Stimulated activated naive B cell treated with anti-CD40 and anti-IgM and Interleukin-4, amounts not matched to agents 10 μg/mL and 1 μg/mL and 100 μg/mL, for 72 hours (primary cell): ENCODE data around the gene GDPD1.
A peak's percentile ranks its signal among the peaks of the same experiment; 100 is the strongest.
"Not testable (repeated sequence)": the region's sequence is repeated elsewhere in the genome, so short reads cannot be mapped to it uniquely, and the experiment has no call there.

Source experiments
- ATAC-seq, 2 donors: fragments of 150-1000 bp; cut with Tn5 transposase; replicated peaks; 2 replicates each; pipeline ENCODE4 v1.10.0; 2021; ENCODE audit warnings: moderate library complexity in 1 of 2
- DNase-seq: peaks from one replicate; pipeline ENCODE4 v3.0.0; 2021
- H3K27ac Mint-ChIP-seq: one replicate; pipeline ENCODE4 v1.8.0; 2022; ENCODE audit warnings: mild to moderate bottlenecking, mixed read lengths
- H3K27me3 Mint-ChIP-seq, 2 donors: one replicate each; pipeline ENCODE4 v1.8.0; 2022; ENCODE audit warnings: mixed read lengths in 2 of 2
- H3K36me3 Mint-ChIP-seq, 2 donors: one replicate each; pipeline ENCODE4 v1.8.0; 2022; ENCODE audit warnings: mixed read lengths in 2 of 2, mild to moderate bottlenecking in 1 of 2
- H3K4me1 Mint-ChIP-seq, 2 donors: one replicate each; pipeline ENCODE4 v1.8.0; 2022; ENCODE audit warnings: mixed read lengths in 2 of 2, mild to moderate bottlenecking in 1 of 2
- H3K4me3 Mint-ChIP-seq, 2 donors: one replicate each; pipeline ENCODE4 v1.8.0; 2022; ENCODE audit warnings: mild to moderate bottlenecking in 2 of 2, mixed read lengths in 2 of 2, moderate library complexity in 1 of 2
- H3K9me3 Mint-ChIP-seq, 2 donors: one replicate each; pipeline ENCODE4 v1.8.0; 2022; ENCODE audit warnings: mixed read lengths in 2 of 2, mild to moderate bottlenecking in 1 of 2

GDPD1 gene

DNA sequence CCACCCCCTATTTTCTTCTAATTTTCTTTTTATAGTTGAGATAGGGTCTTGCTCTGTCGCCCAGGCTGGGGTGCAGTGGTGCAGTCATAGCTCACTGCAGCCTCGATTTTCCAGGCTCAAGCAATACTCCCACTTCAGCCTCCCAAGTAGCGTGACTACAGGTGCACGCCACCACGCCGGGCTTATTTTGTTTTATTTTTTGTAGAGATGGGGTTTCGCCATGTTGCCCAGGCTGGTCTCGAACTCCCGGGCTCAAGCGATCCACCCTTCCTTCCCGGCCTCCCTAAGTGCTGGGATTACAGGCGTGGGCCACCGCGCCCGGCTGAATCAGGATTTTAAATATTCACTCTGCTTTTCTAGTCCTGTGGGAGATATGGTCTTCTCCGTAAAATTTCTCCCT lies 941 bp upstream of the GDPD1 start:
- no peak overlapping the region for H3K27ac Mint-ChIP-seq

DNA sequence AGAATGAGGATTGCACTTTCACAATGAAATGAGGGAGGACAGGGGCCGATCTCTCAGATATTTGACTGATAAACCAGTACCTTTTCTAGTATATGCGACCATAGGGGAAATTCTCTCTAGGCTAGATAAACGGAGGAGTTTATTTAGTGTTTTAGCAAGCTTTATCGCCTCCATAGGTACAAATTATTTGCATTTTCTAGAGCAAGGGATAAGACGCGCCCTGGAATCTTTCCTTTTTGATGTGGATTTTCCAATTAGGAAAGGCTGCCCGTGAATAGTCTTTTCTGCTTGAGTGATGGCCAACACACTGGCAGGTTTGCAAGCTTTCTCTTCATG lies 351 bp upstream of the GDPD1 start:
- H3K4me3 Mint-ChIP-seq, result peak overlapping the region; percentile 93 to 99
- H3K27me3 Mint-ChIP-seq, result no peaks in the 10 kb centered on the region
- peak overlapping the region; percentile 94 for H3K27ac Mint-ChIP-seq
- DNase-seq, result no peak
- peaks cover 0 to 4% of the 10 kb centered on the region in 2 donors for H3K36me3 Mint-ChIP-seq
- no peaks in the 10 kb centered on the region for H3K9me3 Mint-ChIP-seq
- no peak for ATAC-seq
- peaks cover 5 to 11% of the 10 kb centered on the region in 2 donors for H3K4me1 Mint-ChIP-seq

More for the DNA sequence above, 941 bp upstream of the GDPD1 start:
- ATAC-seq (no peak), DNase-seq (no peak)
- Mint-ChIP-seq H3K36me3 (peaks cover 0 to 4% of the 10 kb centered on the region in 2 donors), H3K4me3 (peak overlapping the region in 1 of 2 donors; percentile 32), H3K27me3 (no peaks in the 10 kb centered on the region), H3K4me1 (peaks cover 5 to 11% of the 10 kb centered on the region in 2 donors), H3K9me3 (no peaks in the 10 kb centered on the region)

DNA sequence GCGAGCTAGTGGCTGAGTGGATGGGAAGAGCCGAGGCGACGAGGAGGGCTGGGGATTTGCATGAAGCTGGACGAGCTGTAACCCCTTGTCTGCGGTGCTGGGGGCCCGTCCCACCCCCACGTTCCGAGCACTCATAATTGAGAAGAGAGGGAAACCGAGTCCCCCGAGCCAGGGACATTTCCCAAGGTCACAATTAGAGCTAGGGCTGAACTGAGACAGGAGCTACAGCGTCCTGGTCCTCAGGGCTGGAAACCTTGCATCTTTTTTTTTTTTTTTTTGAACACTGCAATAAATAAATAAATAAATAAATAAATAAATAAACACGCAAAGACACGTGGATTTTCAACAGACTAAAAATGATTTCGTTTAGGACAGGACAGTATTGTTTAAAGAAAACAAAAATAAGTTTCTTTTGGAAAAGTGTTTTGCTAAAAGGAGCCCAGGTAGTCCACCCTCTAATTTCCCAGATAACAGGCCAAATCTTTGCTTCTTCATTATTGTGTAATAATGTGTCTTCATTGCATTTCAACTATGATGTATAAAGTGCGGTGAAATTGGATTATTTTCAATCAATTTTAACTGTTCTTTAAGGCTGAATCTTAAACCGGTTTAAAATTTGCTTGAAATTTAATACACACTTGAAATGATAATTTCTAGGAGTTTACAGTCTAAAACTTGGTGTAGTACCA lies 992 bp downstream of the GDPD1 start:
- H3K4me1 Mint-ChIP-seq, result peaks cover 5 to 11% of the 10 kb centered on the region in 2 donors
- peaks cover 0 to 3% of the 10 kb centered on the region in 2 donors for H3K36me3 Mint-ChIP-seq
- ATAC-seq (no peak), DNase-seq (no peak)
- peak overlapping the region; percentile 93 to 99 for H3K4me3 Mint-ChIP-seq
- H3K27ac Mint-ChIP-seq, result peak overlapping the region; percentile 94
- no peaks in the 10 kb centered on the region for H3K9me3 Mint-ChIP-seq
- H3K27me3 Mint-ChIP-seq, result no peaks in the 10 kb centered on the region

- no peak for DNase-seq
- Mint-ChIP-seq H3K4me3 (no peak overlapping the region), H3K4me1 (peaks cover 5 to 11% of the 10 kb centered on the region in 2 donors), H3K27me3 (no peaks in the 10 kb centered on the region), H3K36me3 (peaks cover 0 to 3% of the 10 kb centered on the region in 2 donors), H3K9me3 (no peaks in the 10 kb centered on the region), H3K27ac (no peak overlapping the region)
- ATAC-seq, result no peak
Measured at GRCh38 chr17:59223813-59224212, 3.5 kb downstream of the GDPD1 start.

GRCh38 chr17:59228588-59228987 lies 8.3 kb downstream of the GDPD1 start:
- not testable (repeated sequence) for H3K36me3 Mint-ChIP-seq, H3K9me3 Mint-ChIP-seq, H3K27me3 Mint-ChIP-seq, H3K27ac Mint-ChIP-seq, DNase-seq, H3K4me3 Mint-ChIP-seq, ATAC-seq, H3K4me1 Mint-ChIP-seq

- ATAC-seq, result no peak
- DNase-seq, result no peak
- Mint-ChIP-seq H3K4me1 (no peaks in the 10 kb centered on the region), H3K27ac (no peak overlapping the region), H3K36me3 (peaks cover 0 to 1% of the 10 kb centered on the region in 2 donors), H3K27me3 (no peaks in the 10 kb centered on the region), H3K4me3 (no peak overlapping the region), H3K9me3 (no peaks in the 10 kb centered on the region)
Measured at GRCh38 chr17:59230764-59231163, 10.5 kb downstream of the GDPD1 start.

GRCh38 chr17:59234631-59235030 lies 14.3 kb downstream of the GDPD1 start:
- H3K36me3 Mint-ChIP-seq, result peaks cover 0 to 1% of the 10 kb centered on the region in 2 donors
- DNase-seq (no peak), ATAC-seq (no peak)
- H3K9me3 Mint-ChIP-seq, result no peaks in the 10 kb centered on the region
- H3K27me3 Mint-ChIP-seq, result no peaks in the 10 kb centered on the region
- no peaks in the 10 kb centered on the region for H3K4me1 Mint-ChIP-seq
- no peak overlapping the region for H3K4me3 Mint-ChIP-seq
- no peak overlapping the region for H3K27ac Mint-ChIP-seq

- no peaks in the 10 kb centered on the region for H3K9me3 Mint-ChIP-seq
- ATAC-seq, result no peak
- DNase-seq, result no peak
- H3K36me3 Mint-ChIP-seq, result no peaks in the 10 kb centered on the region
- no peaks in the 10 kb centered on the region for H3K4me1 Mint-ChIP-seq
- no peaks in the 10 kb centered on the region for H3K27me3 Mint-ChIP-seq
- H3K4me3 Mint-ChIP-seq, result no peak overlapping the region
- no peak overlapping the region for H3K27ac Mint-ChIP-seq
Measured at GRCh38 chr17:59238906-59239305, 18.6 kb downstream of the GDPD1 start.

DNA sequence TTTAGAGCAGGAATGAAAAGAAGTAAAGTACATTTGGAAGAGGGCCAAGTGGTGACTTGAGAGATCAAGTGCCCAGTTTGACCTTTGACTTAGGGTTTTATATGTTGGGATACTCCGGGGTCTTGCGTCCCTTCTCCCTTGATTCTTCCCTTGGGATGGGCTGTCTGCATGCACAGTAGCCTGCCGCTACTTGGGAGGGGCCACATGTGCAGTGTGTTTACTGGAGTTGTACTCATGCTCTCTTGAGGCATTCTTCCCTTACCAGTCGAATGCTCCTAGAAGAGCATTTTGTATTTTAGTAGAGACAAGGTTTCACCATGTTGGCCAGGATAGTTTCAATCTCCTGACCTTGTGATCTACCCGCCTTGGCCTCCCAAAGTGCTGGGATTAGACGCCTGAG lies 23.8 kb downstream of the GDPD1 start:
- Mint-ChIP-seq H3K27me3 (no peaks in the 10 kb centered on the region), H3K4me3 (no peak overlapping the region), H3K4me1 (no peaks in the 10 kb centered on the region), H3K9me3 (no peaks in the 10 kb centered on the region), H3K36me3 (no peaks in the 10 kb centered on the region), H3K27ac (no peak overlapping the region)
- ATAC-seq, result no peak
- DNase-seq, result no peak

GRCh38 chr17:59254742-59255141 lies 34.4 kb downstream of the GDPD1 start:
- no peaks in the 10 kb centered on the region for H3K27me3 Mint-ChIP-seq

GRCh38 chr17:59257101-59257500 lies 36.8 kb downstream of the GDPD1 start:
- Mint-ChIP-seq H3K4me3 (no peak overlapping the region), H3K27me3 (no peaks in the 10 kb centered on the region), H3K4me1 (no peaks in the 10 kb centered on the region), H3K9me3 (no peaks in the 10 kb centered on the region), H3K27ac (no peak overlapping the region), H3K36me3 (no peaks in the 10 kb centered on the region)
- ATAC-seq (no peak), DNase-seq (no peak)

More at GRCh38 chr17:59254742-59255141, 34.4 kb downstream of the GDPD1 start:
- H3K36me3 Mint-ChIP-seq, result no peaks in the 10 kb centered on the region
- no peak for ATAC-seq
- DNase-seq, result no peak
- H3K27ac Mint-ChIP-seq, result no peak overlapping the region
- H3K9me3 Mint-ChIP-seq, result no peaks in the 10 kb centered on the region
- no peak overlapping the region for H3K4me3 Mint-ChIP-seq
- H3K4me1 Mint-ChIP-seq, result no peaks in the 10 kb centered on the region

DNA sequence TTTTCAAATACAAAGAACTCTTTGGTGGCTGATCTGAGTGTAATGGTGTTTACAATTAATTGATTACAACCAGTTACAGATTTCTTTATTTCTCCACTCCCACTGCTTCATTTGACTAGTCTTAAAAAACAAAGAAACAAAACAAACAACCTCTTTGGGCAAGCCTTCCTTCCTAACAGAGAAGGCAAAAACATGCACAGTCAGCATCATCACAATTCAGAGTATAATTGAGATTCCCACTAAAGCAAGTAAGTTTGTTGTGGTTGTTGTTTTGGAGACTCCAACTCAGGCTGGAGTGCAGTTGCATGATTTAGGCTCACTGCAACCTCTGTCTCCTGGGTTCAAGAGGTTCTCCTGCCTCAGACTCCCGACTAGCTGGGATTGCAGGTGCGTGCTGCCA lies 40.4 kb downstream of the GDPD1 start:
- H3K36me3 Mint-ChIP-seq, result no peaks in the 10 kb centered on the region
- DNase-seq, result no peak

GRCh38 chr17:59266745-59267144 lies 46.4 kb downstream of the GDPD1 start:
- ATAC-seq, result no peak
- Mint-ChIP-seq H3K4me3 (no peak overlapping the region), H3K4me1 (no peaks in the 10 kb centered on the region), H3K27ac (no peak overlapping the region), H3K9me3 (no peaks in the 10 kb centered on the region), H3K27me3 (no peaks in the 10 kb centered on the region), H3K36me3 (peaks cover 0 to 2% of the 10 kb centered on the region in 2 donors)
- DNase-seq, result no peak

More for the DNA sequence above, 40.4 kb downstream of the GDPD1 start:
- no peaks in the 10 kb centered on the region for H3K4me1 Mint-ChIP-seq
- no peak overlapping the region for H3K4me3 Mint-ChIP-seq
- no peaks in the 10 kb centered on the region for H3K27me3 Mint-ChIP-seq
- H3K27ac Mint-ChIP-seq, result no peak overlapping the region
- ATAC-seq, result no peak
- H3K9me3 Mint-ChIP-seq, result no peaks in the 10 kb centered on the region

- Mint-ChIP-seq H3K4me1 (no peaks in the 10 kb centered on the region), H3K36me3 (peaks cover 0 to 3% of the 10 kb centered on the region in 2 donors), H3K27me3 (no peaks in the 10 kb centered on the region), H3K9me3 (no peaks in the 10 kb centered on the region), H3K4me3 (no peak overlapping the region), H3K27ac (no peak overlapping the region)
- DNase-seq (no peak), ATAC-seq (no peak)
Measured at GRCh38 chr17:59267776-59268175, 47.5 kb downstream of the GDPD1 start.

GRCh38 chr17:59275618-59276017 lies 55.3 kb downstream of the GDPD1 start:
- H3K9me3 Mint-ChIP-seq, result no peaks in the 10 kb centered on the region

More at GRCh38 chr17:59275618-59276017, 55.3 kb downstream of the GDPD1 start:
- Mint-ChIP-seq H3K36me3 (peaks cover 0 to 3% of the 10 kb centered on the region in 2 donors), H3K4me3 (no peak overlapping the region), H3K27me3 (no peaks in the 10 kb centered on the region), H3K27ac (no peak overlapping the region), H3K4me1 (peaks cover 9 to 20% of the 10 kb centered on the region in 2 donors)
- ATAC-seq (no peak), DNase-seq (no peak)
